C4-2B (cell line): ENCODE data around the gene THOC5.

Source experiments
- H3K27ac ChIP-seq: fragments of 450-650 bp; 2 replicates; pipeline ENCODE4 v1.5.1; 2017
- ZFX ChIP-seq: fragments of 450-650 bp; IDR thresholded peaks from 2 replicates; pipeline ENCODE4 v1.6.1; 2017
- TF ChIP-seq, protein P1 (sequence below): fragments of 450-650 bp; conservative IDR thresholded peaks from 2 replicates; pipeline ENCODE4 v1.5.1; 2017; ENCODE audit warnings: mild to moderate bottlenecking

The THOC5 gene

DNA sequence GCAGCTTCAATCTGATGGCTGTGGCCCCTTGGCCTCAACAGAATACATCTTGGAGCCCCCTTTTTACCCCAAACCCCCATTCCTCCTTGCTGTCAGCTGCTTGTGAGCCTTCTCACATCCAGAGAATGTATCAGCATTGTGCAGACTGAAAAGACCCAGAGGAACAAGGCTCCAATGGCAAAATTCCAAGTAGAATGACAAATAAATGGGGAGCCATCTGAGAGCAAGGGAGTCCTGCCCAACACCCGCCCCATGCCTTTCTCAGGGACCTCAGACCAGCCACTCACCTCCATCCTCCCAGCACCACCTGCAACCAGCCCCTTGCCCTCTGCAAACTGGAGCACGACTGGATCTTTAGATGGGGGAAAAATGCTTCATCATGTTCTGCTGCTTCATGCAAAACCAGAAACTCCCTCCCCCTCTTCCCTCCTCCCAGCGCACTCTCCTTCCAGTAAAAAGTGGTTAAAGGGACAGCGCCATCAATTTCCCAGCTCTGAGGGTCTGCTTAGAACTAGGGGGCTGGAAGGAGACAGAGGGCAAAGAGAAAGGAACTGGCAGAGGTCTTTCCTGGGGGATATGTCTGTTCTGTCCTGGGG lies 75.7 kb downstream of the THOC5 start:
- TF ChIP-seq, protein P1, sequence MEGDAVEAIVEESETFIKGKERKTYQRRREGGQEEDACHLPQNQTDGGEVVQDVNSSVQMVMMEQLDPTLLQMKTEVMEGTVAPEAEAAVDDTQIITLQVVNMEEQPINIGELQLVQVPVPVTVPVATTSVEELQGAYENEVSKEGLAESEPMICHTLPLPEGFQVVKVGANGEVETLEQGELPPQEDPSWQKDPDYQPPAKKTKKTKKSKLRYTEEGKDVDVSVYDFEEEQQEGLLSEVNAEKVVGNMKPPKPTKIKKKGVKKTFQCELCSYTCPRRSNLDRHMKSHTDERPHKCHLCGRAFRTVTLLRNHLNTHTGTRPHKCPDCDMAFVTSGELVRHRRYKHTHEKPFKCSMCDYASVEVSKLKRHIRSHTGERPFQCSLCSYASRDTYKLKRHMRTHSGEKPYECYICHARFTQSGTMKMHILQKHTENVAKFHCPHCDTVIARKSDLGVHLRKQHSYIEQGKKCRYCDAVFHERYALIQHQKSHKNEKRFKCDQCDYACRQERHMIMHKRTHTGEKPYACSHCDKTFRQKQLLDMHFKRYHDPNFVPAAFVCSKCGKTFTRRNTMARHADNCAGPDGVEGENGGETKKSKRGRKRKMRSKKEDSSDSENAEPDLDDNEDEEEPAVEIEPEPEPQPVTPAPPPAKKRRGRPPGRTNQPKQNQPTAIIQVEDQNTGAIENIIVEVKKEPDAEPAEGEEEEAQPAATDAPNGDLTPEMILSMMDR, result no peak
- no peak for TF ChIP-seq ZFX
- no peak overlapping the region for H3K27ac ChIP-seq

DNA sequence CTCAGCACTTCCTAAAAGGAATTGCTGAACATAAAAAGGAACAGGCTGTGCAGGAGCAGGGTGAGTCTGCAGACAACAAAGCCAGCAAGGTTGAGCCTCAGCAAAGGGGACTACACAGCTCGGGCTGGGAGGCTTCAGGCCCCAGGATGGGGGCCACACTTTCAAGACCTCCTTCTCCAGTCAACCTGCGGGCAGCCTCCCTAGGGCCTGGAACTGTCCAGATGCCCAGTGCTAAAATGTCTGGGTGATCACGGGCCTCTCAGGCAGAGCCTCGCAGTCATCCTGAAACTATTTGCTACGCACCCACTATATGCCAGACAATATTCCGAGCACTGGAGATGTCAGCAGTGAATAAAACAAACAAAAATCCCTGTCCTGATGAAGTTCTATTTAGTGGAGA lies 77.4 kb downstream of the THOC5 start:
- TF ChIP-seq, protein P1, result no peak
- no peak for TF ChIP-seq ZFX

DNA sequence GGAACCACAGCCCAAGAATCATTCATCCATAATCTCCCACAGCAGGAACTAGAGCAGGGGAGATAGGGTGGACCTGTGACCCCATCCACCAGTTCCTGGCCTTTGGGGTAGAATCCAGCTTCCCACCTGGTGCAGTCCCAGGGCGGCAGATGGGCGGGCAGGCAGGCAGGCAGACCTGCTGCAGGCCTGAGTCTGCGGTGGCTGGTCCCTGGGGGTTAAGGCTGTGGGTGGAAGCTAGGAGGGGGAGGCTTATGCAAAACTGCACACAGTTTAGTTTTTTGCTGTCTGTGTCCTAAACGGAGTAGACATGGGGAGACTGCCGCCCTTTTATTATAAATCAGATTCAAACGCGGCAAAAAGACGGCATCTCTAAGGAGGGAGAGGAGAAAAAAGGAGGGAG lies 78.0 kb downstream of the THOC5 start:
- H3K27ac ChIP-seq, result no peak overlapping the region
- TF ChIP-seq, protein P1, result no peak
- no peak for TF ChIP-seq ZFX

More for the DNA sequence above, 77.4 kb downstream of the THOC5 start:
- H3K27ac ChIP-seq, result no peak overlapping the region

DNA sequence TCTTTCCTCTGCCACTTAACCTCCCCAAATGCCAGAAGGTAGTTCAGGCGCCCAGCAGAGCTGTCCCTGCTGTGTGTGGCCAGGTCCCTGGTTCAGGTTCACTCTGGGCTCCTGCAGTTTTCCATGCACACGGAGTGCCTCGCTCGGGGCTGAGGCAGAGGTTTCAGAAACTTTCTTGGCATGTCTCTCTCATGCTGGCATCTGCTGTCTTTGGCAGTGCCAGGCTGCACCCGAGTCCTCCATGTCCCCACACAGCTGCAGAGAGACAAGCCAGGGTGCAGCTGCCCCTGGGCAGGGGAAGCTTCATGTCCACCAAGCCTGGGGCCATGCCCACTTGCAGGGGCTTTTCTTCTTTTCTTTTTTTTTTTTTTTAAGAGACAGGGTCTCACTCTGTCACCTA lies 80.6 kb downstream of the THOC5 start:
- H3K27ac ChIP-seq, result no peak overlapping the region
- TF ChIP-seq ZFX, result no peak

DNA sequence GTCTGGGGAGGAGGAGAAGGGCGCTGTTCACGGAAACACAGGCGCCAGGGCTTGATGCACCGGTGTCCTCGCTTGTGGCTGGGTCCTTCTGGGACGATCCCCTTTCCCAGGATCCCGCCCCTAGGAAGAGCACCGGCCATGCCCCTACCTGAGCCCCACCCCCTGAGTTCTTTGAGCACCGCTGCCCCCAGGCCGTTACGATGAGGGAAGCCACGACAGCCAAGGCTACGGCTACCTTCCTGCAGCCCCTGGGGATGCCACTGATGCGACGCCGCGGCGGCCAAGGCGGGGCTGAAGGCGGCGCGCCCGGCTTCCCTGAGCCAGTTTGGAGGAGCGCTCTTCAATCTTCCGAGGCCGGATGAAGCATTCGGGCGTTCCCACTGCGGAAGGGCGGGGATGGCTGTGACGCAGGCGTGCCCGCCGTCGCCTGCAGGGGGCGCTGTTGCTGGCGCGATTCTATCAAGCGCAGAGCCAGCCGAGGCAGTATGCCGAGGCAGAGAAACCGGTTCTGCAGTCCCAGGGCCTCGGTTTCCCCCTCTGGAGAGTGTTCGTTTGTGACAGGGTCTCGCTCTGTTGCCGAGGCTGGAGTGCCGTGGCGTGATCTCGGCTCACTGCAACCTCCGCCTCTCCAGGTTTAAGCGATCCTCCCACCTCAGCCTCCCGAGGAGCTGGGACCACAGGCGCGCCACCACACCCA lies 83.2 kb downstream of the THOC5 start:
- no peak for TF ChIP-seq ZFX
- TF ChIP-seq, protein P1, result peak; percentile 99
- no peak overlapping the region for H3K27ac ChIP-seq

DNA sequence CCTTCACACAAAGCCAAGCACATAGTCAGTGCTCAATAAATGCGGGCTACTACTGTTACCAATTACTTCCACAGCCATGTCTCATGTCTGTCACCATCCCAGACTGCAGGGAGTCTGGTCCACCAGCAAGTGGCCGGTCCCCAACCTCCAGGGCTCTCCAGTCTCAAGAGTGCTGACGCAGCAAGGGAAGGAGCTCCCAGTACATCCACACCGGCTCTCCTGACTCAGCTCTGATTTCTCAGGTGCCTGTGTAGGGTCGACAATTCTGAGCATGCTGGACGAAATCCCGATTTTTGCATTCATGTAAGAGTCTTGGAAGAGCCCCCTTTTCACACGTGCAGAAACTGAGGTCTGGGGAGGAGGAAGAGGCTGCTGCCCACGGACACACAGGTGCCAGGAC lies 83.8 kb downstream of the THOC5 start:
- TF ChIP-seq, protein P1, result no peak
- TF ChIP-seq ZFX, result no peak
- H3K27ac ChIP-seq, result no peak overlapping the region

DNA sequence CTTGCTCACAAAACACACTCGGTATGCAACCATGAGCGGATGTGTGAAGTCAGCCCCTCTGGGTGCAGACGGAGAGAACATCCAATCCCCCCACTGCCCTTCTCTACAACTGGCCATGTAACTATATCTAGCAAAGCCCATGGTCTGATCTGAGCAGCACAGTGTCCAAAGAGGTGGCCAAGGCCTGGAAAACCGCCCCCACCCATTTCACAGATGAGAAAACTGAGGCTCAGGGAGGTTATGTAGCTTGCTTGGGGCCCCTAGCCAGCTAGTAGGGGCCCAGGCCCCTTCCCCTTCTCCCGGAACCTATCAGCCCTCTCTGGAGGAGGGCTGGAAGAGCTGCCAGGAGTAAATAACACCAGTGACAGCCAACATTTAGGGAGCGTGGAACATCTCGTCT lies 89.0 kb downstream of the THOC5 start:
- TF ChIP-seq, protein P1, result no peak
- no peak for TF ChIP-seq ZFX
- no peak overlapping the region for H3K27ac ChIP-seq

DNA sequence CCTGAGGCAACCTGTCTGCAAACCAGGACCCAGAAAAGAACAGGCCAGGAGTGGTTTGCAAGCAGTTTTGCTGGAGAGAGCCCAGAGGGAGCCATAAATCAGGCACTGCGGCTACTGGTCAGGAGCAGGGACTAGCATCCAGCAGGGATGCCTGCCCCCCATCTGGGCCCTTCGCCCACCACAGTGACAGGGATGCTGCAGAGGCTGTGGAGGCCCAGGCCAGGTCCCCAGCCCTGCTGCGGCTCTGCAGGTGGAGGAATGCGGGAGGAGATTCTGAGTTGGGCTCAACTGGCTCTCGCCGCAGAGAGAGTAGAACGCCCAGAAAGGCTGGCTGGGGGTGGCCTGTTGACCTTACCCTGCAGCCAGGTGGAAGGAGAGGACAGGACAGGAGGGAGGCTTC lies 89.9 kb downstream of the THOC5 start:
- H3K27ac ChIP-seq, result no peak overlapping the region
- no peak for TF ChIP-seq ZFX
